ENCODE data around the gene NIM1K.
"Not testable (repeated sequence)": the region's sequence is repeated elsewhere in the genome, so short reads cannot be mapped to it uniquely, and the experiment has no call there.

The NIM1K gene

DNA sequence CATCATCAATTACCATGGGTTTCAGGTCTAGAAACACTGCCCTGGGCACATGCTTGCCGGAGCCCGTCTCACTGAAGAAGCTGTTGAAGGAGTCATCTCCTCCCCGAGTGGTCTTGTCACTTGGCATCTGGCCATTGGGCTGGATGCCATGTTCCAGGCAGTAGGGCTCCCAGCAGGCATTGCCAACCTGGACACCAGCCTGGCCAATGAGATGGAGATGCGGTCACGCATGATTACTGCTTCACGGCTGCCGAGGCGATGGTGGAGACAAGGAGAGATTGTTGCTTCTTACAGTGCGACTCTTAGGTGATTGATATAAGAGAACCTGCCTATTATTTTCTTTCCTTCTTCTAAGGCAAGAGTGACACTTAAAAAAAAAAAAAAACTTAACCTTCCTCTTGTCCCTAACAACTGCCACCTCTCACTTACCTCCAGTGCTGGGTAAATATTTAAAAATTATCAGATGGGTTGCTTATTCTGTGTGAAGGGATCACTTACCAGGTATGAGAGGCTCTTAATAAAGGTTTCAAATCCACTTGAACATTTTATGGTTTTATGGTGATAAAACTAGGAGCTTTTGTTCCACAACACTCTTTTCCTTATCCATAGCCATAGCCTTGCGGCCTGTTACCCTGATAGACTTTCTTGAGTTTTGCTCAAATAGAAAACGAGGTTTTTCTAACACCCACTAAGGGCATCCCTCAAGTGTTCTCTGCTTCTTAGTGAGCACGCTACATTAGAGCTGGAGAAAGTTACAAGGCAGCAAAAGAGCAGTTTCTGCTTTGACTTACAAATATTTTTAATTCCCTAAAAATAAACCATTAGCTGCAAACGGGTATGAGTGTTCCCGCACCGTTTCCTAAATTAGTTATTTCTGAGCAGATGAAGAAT, 41.2 kb downstream of the NIM1K start:
- DNase-seq = no peak

DNA sequence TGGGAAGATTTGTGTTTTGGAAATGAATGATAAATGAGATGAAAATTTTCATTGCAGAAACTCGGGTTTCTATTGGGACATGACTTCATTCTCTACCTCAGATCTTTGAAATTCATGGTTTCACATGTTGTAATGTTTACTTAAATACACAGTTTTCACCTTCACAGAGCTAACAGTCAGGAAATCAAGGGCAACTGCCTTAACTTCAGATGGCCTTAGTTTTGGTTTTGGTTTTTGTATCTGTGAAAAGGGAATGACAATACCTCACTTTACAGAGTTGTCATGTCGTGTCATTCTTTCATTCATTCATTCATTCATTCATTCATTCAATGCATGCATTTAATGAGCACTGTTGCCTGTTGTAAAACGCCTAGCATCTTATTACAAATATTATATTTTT, 41.9 kb downstream of the NIM1K start:
- DNase-seq = no peak

DNA sequence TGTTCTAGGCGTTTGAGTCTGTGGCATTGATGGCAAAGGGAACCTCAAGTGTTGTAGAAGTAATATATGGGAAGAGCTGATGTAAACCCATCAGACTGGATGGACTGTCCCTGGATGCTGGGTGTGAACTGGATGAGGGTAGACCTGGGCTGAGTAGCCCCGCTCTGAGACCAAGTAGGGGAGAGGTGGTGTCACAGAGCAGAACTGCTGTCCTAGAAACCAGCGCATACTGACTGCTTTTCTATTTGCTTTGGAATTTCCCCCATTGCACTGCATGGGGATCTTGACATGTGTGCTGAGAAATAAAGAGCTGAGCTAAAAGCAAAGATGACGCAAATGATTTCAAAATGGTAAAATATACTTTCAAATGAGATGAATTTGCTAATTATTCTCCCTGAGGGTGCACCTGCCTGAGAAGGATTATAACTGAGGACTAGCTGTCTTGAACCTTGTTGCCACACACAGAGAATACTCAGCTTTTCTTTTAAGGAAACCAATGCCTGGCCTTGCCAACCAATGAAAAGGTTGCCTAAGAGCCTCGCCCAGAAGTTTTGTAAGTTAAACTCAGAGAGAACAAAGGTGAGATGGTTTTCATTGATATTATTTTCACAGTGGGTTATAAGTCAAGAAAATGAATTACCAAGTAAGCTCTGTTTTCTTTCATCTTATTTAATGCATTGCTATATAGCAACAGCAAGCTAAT, 44.8 kb downstream of the NIM1K start:
- peak; percentile 15 to 44 (median 32) for DNase-seq

DNA sequence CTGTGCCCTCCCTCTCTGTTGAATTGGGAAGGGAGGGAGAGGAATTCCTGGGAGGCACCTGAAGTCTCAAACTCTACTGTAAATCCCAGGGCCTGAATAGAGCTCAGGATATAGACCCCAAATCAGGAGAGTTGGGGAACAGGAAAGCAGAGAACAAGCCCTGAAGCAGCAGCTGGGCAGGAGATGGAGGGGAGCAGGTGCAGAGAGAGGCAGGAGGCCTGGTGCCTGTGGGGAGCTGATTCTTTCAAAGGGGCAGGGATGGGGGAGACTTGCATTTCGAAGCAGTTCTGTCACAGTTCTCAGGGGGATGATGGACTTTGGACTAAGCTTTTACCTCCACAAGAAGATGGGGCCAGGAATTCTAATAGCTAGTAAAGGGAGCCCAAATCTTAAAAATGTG, 50.2 kb downstream of the NIM1K start:
- no peak for DNase-seq

DNA sequence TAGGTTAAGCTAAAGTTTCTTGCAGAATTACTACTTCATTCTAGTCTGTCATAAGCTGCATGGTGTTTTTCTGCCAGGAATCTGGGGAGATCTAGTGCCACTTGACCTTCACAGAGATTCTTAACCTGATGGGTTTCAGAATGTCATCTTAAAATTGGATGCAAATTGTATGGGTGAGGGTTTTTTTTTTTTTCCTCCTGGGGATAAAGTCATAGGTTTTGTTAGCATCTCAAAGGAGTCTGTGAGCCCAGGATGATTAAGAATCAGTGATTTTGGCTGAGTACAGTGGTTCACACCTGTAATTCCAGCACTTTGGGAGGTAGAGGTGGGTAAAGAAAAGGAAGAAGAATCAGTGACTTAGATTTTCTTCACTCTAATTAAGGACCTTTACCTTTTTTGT, 51.2 kb downstream of the NIM1K start:
- DNase-seq = no peak

DNA sequence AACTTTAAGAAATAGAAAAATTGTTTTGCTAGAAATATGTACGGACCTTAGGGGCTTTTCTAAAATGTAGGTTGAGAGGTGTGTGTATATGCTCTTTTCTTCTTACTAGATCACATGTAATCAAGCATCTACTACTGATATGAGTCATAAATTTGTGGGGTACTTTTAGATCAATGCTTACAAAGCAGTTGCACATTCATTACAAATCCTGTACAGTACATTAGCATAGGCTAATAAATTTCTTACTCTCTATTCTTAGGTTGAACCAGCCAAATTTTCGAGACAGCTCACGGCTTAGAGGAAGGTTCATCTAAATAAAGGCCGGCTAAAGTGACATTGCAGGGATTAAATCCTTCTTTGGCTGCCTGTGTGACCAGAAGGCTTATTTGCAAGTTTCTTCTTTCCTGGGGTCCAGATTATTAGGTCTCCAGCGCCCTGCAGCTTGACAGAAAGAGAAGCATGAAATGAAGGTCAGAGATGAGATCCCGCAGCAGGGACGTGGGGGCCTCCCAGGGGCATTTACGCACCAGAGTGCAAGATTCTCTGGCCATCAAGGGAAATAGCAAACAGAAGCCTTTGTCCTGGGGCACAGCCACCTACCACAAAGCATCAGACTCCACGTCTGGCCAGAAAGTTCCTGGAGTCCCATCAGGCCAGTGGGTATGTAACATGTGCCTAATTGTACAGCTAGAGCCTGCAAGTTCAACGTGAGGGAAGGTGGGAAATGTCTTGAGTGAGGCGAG, 53.0 kb downstream of the NIM1K start:
- DNase-seq = no peak

DNA sequence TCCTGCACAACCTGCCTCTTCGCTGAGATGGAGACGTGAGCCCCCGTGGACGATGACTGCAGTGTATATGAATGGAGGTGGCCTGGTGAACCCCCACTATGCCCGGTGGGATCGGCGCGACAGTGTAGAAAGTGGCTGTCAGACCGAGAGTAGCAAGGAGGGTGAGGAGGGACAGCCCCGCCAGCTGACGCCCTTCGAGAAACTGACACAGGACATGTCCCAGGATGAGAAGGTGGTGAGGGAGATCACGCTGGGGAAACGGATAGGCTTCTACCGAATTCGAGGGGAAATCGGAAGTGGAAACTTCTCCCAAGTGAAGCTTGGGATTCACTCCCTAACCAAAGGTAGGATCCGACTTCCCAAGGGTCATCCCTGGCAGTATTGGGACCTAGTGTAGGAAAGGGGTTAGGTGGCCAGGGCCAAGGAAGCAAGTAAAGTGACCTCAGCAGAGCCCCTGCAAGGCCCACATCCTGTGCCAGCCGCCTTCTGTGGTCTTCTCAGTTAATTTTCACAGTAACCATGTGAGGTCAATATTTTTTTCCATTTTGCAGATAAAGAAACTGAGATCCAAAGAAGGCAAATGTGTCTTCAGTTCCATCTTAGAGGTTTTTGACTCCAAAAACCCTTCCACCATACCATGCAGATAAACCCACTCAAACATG, 53.8 kb downstream of the NIM1K start:
- DNase-seq = no peak

DNA sequence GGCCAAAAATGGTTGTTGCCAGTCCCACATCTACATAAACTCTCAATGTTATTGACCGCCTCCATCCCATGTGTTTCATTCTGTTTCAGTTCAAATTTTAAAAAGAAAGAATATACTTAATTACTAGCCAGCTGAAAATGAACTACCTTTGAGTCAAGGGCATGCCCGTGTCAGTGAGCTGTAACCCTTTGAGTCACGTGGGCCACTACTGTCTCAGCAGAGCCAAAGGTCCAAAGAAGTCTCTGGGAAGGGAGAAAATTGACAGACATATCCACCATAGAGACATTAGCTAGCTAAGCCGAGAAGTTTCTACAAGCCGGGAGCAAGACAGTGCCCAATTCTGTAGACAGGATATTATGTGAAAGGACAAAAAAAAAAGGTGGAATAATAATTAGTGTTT, 59.7 kb downstream of the NIM1K start:
- DNase-seq = no peak

DNA sequence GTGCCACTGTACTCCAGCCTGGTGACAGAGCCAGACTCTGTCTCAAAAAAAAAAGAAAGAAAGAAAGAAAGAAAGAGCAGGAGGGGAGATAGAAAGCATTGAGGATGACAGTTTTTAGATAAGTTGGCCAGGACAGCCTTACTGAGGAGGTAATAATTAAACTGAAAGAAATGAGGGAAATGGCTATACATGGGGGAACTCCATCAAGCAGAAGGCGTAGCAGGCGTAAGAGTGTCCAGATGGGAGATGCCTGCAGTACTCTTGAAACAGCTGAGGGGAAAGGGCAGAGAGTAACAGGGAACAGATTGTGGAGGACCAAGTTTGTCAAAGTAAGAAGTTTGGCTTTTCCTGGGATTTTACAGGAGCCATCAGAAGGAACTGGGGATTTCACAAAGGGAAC, 63.7 kb downstream of the NIM1K start:
- DNase-seq = peak in 2 of 3 donors; percentile 6 to 20

DNA sequence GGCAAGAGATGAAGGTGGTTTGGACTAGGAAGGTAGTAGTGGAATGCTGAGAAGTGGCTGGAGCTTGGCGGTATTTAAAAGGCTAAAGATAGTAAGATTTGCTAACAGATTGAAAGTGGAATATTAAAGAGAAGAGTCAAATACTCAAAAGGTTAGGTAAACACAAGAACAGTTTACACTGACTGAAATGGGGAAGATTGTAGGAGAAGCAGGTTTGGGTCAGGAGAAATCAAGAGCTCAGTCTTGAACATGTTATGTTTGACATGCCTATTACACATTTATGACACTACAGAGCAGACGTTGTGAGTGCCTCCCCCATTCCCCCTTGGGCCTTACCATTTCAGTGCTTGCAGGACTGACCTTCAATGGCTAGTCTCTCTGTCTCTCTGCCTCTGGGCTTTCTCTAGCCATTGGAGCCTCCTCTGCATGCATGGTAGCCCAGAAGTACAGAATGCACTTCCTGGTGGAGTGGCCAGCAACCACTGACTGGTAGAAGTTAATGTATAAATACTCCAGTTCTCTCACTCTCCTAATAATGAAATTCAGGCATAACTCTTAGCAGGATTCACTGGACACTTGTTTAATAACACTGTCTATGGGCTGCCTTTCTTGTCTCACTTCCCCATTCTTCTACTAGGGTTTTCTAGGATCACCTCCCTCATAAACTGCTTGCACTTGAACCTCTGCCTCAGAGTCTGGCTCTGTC, 64.4 kb downstream of the NIM1K start:
- DNase-seq = no peak

DNA sequence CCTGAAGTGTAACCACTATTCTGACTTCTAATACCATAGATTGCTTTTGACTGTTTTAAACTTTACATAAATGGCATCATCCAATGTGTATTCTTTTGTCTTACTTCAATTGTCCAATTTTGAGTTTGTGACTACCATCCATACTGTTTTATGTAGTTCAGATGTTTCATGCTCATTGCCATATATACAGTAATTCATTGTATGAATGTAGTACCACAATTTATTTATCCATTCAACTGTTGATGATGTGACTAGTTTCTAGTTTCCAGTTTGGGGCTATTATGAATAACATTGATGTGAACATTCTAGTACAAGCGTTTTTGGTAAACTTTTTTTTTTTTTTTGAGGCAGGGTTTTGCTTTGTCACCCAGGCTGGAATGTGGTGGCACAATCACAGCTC, 66.1 kb downstream of the NIM1K start:
- DNase-seq = no peak

DNA sequence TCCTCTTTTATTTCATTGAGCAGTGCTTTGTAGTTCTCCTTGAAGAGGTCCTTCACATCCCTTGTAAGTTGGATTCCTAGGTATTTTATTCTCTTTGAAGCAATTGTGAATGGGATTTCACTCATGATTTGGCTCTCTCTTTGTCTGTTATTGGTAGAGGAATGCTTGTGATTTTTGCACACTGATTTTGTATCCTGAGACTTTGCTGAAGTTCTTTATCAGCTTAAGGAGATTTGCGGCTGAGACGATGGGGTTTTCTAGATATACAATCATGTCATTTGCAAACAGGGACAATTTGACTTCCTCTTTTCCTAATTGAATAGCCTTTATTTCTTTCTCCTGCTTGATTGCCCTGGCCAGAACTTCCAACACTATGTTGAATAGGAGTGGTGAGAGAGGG, 70.2 kb downstream of the NIM1K start:
- DNase-seq = not testable (repeated sequence)

DNA sequence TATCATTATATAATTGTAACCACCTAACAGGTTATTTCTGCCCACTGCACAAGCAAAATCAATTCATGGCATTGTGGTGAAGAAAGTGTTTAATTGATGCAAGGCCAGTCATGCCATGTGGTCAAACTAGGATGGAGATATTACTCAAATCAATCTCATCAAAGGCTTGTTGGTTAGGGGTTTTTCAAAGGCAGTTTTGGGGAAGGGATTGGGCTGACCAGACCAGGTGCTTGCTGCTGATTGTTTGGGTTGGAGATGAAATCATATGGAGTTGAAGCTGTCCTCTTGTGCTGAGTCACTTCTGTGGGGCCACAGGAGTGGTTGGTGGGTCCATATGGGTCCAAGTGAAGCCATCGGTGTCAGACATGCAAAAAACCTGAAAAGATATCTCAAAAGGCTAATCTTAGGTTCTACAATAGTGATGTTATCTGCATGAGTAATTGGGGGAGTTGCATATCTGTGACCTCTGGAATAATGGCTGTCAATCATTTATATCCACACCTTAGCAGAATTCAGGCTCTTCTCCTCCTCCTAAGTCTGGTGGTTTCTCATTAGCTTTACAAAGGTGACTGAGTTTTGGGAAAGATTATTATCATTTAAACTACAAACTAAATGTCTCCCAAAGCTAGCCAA, 76.3 kb downstream of the NIM1K start:
- no peak for DNase-seq

DNA sequence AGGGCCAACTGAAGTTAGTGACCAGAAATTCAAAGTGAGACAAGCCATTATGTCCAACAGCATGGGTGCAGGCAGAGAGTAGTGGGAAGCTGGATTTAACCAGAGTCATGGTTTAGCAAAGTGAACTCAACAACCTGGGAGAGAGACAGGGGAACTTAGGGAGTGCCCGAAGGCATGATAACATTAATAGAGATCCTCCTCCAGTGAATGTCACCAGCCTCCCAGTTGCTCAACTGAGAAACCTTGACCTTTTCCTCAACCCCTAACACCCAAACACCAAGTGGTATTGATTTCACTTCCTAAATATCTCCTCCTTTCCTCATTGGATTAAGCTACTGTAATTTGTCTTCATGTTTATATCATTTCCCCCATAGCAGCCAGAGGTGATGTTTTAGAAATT, 78.6 kb downstream of the NIM1K start:
- peak; percentile 42 to 56 (median 56) for DNase-seq

DNA sequence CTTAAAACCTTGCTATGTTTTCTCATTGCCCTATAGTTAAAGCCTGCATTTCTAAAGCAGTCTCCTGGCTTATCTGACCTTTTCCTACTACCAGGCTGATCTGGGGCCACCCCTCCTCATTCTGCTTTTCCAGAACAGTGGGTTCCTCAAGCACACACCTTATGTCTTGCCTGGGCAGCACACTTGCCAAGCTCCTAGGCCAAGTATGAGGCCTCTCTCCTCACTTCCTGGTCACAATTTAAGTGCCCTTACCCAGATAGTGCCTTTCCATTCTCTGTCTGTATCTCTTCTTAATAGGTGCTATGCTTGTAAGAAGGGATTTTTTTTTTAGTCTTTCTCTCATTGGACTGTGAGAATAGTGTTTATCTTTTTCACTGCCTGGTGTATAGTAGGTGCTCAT, 81.5 kb downstream of the NIM1K start:
- DNase-seq = no peak

DNA sequence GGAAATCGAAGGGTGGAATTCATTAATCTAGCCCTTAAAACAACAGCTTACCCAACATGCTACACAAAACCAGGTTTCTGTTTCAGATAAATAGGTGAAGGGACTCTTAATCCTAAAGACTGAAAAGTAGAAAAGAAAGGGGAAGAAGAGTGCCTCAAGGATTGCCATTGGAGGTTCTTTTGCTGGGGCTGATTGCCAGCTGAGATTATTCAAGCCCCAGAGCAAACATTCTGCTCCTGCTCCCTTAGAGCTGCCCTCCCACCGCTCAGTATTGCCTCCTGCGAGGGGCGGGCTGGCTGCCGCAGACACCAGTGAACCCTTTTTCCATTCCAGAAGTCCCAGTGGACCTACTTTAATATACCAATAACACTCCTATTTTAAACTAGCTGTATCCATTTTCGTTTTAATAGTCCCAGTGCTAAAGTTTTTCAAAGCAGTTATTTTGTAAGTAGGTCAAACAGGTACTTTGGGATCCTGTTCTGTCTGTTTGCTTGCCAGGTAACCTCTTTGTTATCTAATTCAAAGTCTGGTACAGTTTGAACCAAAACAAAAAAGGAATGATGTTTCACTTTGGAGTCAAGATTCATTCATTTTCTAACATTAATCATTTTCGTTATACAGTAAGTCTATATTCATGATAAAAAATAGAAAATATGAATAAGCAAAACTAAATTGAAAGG, 82.5 kb downstream of the NIM1K start:
- DNase-seq = no peak

DNA sequence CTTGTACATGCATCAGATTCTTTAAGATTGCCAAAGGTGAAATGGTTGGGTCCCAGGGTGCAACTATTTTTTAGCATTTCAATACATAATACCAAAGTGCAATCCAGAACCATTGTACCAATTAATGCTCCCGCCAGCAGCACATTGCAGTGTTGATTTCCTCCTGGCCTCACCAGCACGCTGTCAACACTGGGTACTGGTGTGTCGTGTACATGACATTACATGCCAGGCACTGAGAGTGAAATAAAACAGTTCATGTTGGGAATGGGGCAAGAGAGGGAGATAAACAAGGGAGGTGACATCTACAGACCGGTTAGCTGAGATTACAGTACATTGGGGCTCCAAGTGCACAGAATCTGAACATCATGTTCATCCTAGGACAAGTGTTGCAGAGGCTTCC, 83.4 kb downstream of the NIM1K start:
- DNase-seq = no peak

DNA sequence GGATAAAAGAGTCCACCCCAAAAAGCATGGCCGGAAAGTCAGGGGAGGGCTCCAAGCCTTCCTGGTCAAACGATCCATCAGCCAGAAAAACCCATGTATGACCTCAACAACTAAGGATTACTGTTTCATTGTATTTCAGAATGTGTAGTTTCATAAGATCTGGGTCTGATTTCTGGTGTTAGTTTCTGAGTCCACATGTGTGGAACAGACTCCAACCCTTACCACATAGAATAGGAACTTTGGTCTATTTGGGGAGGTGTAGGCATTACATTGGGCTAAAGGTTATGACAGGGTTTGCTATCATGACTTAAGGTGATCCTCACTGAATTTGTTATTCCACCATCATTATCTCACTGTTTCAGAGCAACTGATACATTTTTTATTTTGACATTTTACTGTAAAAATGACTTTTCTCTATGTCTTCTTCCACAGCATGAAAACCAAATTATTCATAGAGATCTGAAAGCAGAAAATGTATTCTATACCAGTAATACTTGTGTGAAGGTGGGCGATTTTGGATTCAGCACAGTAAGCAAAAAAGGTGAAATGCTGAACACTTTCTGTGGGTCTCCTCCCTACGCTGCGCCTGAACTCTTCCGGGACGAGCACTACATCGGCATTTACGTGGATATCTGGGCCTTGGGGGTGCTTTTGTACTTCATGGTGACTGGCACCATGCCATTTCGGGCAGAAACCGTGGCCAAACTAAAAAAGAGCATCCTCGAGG, 87.7 kb downstream of the NIM1K start:
- no peak for DNase-seq

DNA sequence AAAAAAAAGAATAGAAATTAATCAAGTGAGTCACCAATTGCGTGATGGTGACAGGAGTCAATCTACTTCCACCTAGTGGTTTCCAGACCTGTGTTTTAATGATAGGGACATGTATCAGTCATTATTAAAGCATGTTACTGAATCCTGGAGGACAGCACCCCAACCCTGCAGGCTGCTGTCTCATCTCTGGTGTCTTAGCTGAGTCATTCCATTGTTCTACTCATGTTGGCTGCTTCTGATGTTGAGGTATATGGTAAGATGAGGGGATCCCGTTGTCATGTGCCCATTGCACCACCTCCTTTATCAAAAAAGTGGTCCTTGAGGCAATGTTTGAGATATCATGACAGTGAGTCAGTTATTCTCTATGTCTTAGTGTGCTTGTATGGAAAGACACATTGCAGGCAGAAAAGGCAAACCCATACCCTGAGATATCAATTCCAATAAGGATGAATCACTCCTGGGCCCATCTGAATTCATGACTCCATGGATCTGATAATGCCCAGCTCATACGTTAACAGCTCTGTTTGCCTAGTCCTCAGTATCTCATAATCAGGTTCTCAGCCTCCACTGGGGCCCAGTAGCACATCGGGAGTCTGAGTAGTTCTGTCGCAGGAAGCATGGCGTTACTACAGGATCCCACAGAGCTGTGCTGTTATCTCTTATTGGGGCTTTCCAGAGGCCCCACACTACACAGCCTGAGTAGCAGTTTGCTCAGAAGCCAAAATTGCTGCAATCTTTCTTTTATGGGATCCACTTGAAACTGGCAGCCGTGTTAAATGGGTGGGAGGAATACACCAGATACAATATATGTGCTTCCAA, 90.0 kb downstream of the NIM1K start:
- no peak for DNase-seq

DNA sequence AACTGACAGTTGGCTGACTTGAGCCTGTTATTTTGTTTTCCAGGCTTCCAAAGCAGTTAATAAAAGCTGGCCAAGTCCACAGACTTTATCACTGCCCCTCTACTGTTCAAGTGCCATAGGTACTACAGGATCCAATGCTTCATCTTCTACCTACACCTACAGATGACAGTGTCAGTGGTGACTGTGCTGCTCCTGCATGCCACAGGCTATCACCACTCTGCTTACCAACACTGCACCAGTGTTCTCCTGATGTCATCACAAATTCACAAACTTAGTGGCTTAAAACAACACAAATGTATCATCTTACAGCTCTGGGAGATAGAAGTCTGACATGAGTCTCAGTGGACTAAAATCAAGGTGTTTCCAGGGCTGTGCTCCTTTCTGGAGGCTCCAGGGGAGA, 94.6 kb downstream of the NIM1K start:
- DNase-seq = no peak
